ENCODE data around the gene GDAP2. TPM values are rescaled to one million over a fixed set of nuclear protein-coding genes. Genes with fewer than 3 reads are reported as not detected.

The GDAP2 gene
- total RNA-seq, 4 donors from 2014 or later: 10.5 to 41.9 (median 28.2) TPM

- Histone ChIP-seq H3K4me3 (no peak overlapping the region), H3K9me3 (no peaks in the 10 kb centered on the region), H3K27me3 (no peaks in the 10 kb centered on the region), H3K4me1 (no peaks in the 10 kb centered on the region), H3K27ac (no peak overlapping the region), H3K36me3 (no peaks in the 10 kb centered on the region)
- no peak for TF ChIP-seq POLR2A (IDR thresholded peaks at IDR 0.05)
- intact Hi-C loops (cut with DNase I; ENCODE audit: low total_unique reads): no loop called here
- no peak for DNase-seq
These were observed 85.6 kb downstream of the GDAP2 start for GRCh38 chr1:117843791-117844190.

GRCh38 chr1:117842408-117843170, 86.8 kb downstream of the GDAP2 start:
- H3K4me1 ChIP-seq: no peaks in the 10 kb centered on the region
- intact Hi-C loops (cut with DNase I; ENCODE audit: low total_unique reads): no loop called here
- TF ChIP-seq POLR2A (IDR thresholded peaks at IDR 0.05) (no peak), CTCF (IDR thresholded peaks at IDR 0.05) (no peak)
- no peaks in the 10 kb centered on the region for H3K9me3 ChIP-seq
- H3K27ac ChIP-seq: no peak overlapping the region
- H3K36me3 ChIP-seq: no peaks in the 10 kb centered on the region
- no peak for DNase-seq
- H3K4me3 ChIP-seq: no peak overlapping the region
- no peaks in the 10 kb centered on the region for H3K27me3 ChIP-seq

- Histone ChIP-seq H3K27ac (no peak overlapping the region), H3K36me3 (no peaks in the 10 kb centered on the region), H3K27me3 (no peaks in the 10 kb centered on the region), H3K9me3 (no peaks in the 10 kb centered on the region), H3K4me3 (no peak overlapping the region), H3K4me1 (no peaks in the 10 kb centered on the region)
- TF ChIP-seq CTCF (IDR thresholded peaks at IDR 0.05) (no peak), POLR2A (IDR thresholded peaks at IDR 0.05) (no peak)
- intact Hi-C loops (cut with DNase I; ENCODE audit: low total_unique reads): no loop called here
- no peak for DNase-seq
These were observed 88.2 kb downstream of the GDAP2 start for GRCh38 chr1:117841117-117841650.

- DNase-seq: no peak
These were observed 90.5 kb downstream of the GDAP2 start for GRCh38 chr1:117838911-117839310.

GRCh38 chr1:117836069-117836468, 93.4 kb downstream of the GDAP2 start:
- Histone ChIP-seq H3K27ac (no peak overlapping the region), H3K36me3 (no peaks in the 10 kb centered on the region), H3K4me3 (no peak overlapping the region), H3K4me1 (no peaks in the 10 kb centered on the region), H3K27me3 (no peaks in the 10 kb centered on the region), H3K9me3 (no peaks in the 10 kb centered on the region)
- DNase-seq: no peak
- intact Hi-C loops (cut with DNase I; ENCODE audit: low total_unique reads): no loop called here
- TF ChIP-seq CTCF (IDR thresholded peaks at IDR 0.05) (no peak), POLR2A (IDR thresholded peaks at IDR 0.05) (no peak)

More at GRCh38 chr1:117838911-117839310, 90.5 kb downstream of the GDAP2 start:
- Histone ChIP-seq H3K27me3 (no peaks in the 10 kb centered on the region), H3K36me3 (no peaks in the 10 kb centered on the region), H3K4me1 (no peaks in the 10 kb centered on the region), H3K27ac (no peak overlapping the region), H3K4me3 (no peak overlapping the region), H3K9me3 (no peaks in the 10 kb centered on the region)
- intact Hi-C loops (cut with DNase I; ENCODE audit: low total_unique reads): no loop called here
- TF ChIP-seq CTCF (IDR thresholded peaks at IDR 0.05): no peak

Measured in uterus (tissue), 4 donors.